Colonic mucosa (tissue), 4 donors: ENCODE results near the gene PSMD11. TPM values are rescaled to one million over a fixed set of nuclear protein-coding genes. Genes with fewer than 3 reads are reported as not detected.
"Not testable (repeated sequence)": the region's sequence is repeated elsewhere in the genome, so short reads cannot be mapped to it uniquely, and the experiment has no call there.

ENCODE experiments used
- DNase-seq: peaks from one replicate; pipeline ENCODE4 v3.0.0-alpha.2; 2020
- H3K27ac ChIP-seq: fragments of 200-600 bp; one replicate; pipeline ENCODE4 v1.8.0; 2021
- H3K27me3 ChIP-seq: fragments of 200-600 bp; one replicate; pipeline ENCODE4 v1.8.0; 2021
- H3K36me3 ChIP-seq: fragments of 200-600 bp; one replicate; pipeline ENCODE4 v1.8.0; 2021
- H3K4me1 ChIP-seq: fragments of 200-600 bp; one replicate; pipeline ENCODE4 v1.8.0; 2021; ENCODE audit warnings: mild to moderate bottlenecking
- H3K4me3 ChIP-seq: fragments of 200-600 bp; one replicate; pipeline ENCODE4 v1.8.0; 2021
- H3K9ac ChIP-seq, 2 donors: one replicate each; pipeline ENCODE4 v1.7.0; 2013; ENCODE audit warnings: control low read depth in 2 of 2, low read depth in 2 of 2, low read length in 2 of 2
- H3K9me3 ChIP-seq: fragments of 200-600 bp; one replicate; pipeline ENCODE4 v1.8.0; 2021
- CTCF ChIP-seq: fragments of 200-600 bp; IDR thresholded peaks from one replicate; pipeline ENCODE4 v1.8.0; 2022; ENCODE audit warnings: antibody characterized with exemption, mild to moderate bottlenecking
- intact Hi-C: fragments of 100-400 bp; cut with DNase I; formaldehyde crosslinking; loops from one replicate; pipeline ENCODE4 v1.14.1; 2022
- total RNA-seq, 2 donors: library from RNA; stranded (reverse); fragmentation: NEBNext Ultra II Directional in 1 of 2; extraction: Animal tissue kit (Norgen Biotek cat#: 25700) in 1 of 2; gene quantifications; one replicate each; pipeline ENCODE4 v1.2.1, GENCODE V29; 2021
- donor health status: healthy.
- donor health status: DM: no; HTN: no; CAD: no.
- donor health status: DM: no; HTN: no; CAD: no.

Gene PSMD11
- 100 to 1,000 TPM in 1 of 2 donors, 10 to 100 TPM in 1; 81.2 to 117 TPM for total RNA-seq

- peak; percentile 99 for DNase-seq
Measured at GRCh38 chr17:32444301-32445073, at the start of gene PSMD11. Gene PSMD11 (plus strand): TSS chr17:32444510. CDS start chr17:32444524, 14 bp downstream.

GRCh38 chr17:32396343-32396742 lies 48.0 kb upstream of the PSMD11 start:
- no peaks in the 10 kb centered on the region for H3K36me3 ChIP-seq
- H3K27ac ChIP-seq: no peak overlapping the region
- no peak for TF ChIP-seq CTCF
- DNase-seq: peak; percentile 22
- H3K4me3 ChIP-seq: no peak overlapping the region
- no peaks in the 10 kb centered on the region for H3K9me3 ChIP-seq
- H3K4me1 ChIP-seq: no peaks in the 10 kb centered on the region
- intact Hi-C loops: no loop called here
- no peak overlapping the region for H3K9ac ChIP-seq
- H3K27me3 ChIP-seq: no peaks in the 10 kb centered on the region

More at GRCh38 chr17:32444301-32445073, at the start of gene PSMD11:
- Histone ChIP-seq H3K4me1 (peaks cover 10% of the 10 kb centered on the region), H3K27ac (peak within 1 kb of the TSS; percentile 47), H3K9me3 (no peaks in the 10 kb centered on the region), H3K9ac (peak within 1 kb of the TSS; percentile 73 to 93), H3K4me3 (peak within 1 kb of the TSS; percentile 86), H3K36me3 (no peaks in the 10 kb centered on the region), H3K27me3 (no peaks in the 10 kb centered on the region)
- intact Hi-C loops: loop anchor here (10.0 kb wide), 1 partner anchor 100 kb away; the partner anchor contains the start of gene C17orf75
- peak; percentile 0 for TF ChIP-seq CTCF

- intact Hi-C loops: no loop called here
- H3K9ac ChIP-seq: no peak overlapping the region
- no peak for DNase-seq
- no peak overlapping the region for H3K27ac ChIP-seq
- no peaks in the 10 kb centered on the region for H3K4me1 ChIP-seq
- no peak overlapping the region for H3K4me3 ChIP-seq
- no peaks in the 10 kb centered on the region for H3K9me3 ChIP-seq
- H3K27me3 ChIP-seq: no peaks in the 10 kb centered on the region
- H3K36me3 ChIP-seq: no peaks in the 10 kb centered on the region
- TF ChIP-seq CTCF: no peak
Measured at GRCh38 chr17:32398946-32399345, 45.4 kb upstream of the PSMD11 start.

GRCh38 chr17:32410085-32410484 lies 34.2 kb upstream of the PSMD11 start:
- H3K27me3 ChIP-seq, H3K36me3 ChIP-seq, H3K27ac ChIP-seq, H3K4me3 ChIP-seq, H3K9ac ChIP-seq, intact Hi-C loops, H3K4me1 ChIP-seq, H3K9me3 ChIP-seq, DNase-seq: not testable (repeated sequence)

- Histone ChIP-seq H3K27ac (no peak overlapping the region), H3K36me3 (no peaks in the 10 kb centered on the region), H3K27me3 (no peaks in the 10 kb centered on the region), H3K9ac (no peak overlapping the region), H3K4me1 (no peaks in the 10 kb centered on the region), H3K9me3 (no peaks in the 10 kb centered on the region), H3K4me3 (no peak overlapping the region)
- no peak for DNase-seq
- intact Hi-C loops: no loop called here
- TF ChIP-seq CTCF: no peak
Measured at GRCh38 chr17:32426894-32427293, 17.4 kb upstream of the PSMD11 start.

- H3K36me3 ChIP-seq: no peaks in the 10 kb centered on the region
- no peaks in the 10 kb centered on the region for H3K27me3 ChIP-seq
- H3K9ac ChIP-seq: no peak overlapping the region
- no peaks in the 10 kb centered on the region for H3K4me1 ChIP-seq
- H3K4me3 ChIP-seq: no peak overlapping the region
- DNase-seq: no peak
- no peaks in the 10 kb centered on the region for H3K9me3 ChIP-seq
- TF ChIP-seq CTCF: no peak
- no peak overlapping the region for H3K27ac ChIP-seq
- intact Hi-C loops: no loop called here
Measured at GRCh38 chr17:32429598-32429997, 14.7 kb upstream of the PSMD11 start.
